Measurements from ENCODE around the gene MYEOV.

DNA sequence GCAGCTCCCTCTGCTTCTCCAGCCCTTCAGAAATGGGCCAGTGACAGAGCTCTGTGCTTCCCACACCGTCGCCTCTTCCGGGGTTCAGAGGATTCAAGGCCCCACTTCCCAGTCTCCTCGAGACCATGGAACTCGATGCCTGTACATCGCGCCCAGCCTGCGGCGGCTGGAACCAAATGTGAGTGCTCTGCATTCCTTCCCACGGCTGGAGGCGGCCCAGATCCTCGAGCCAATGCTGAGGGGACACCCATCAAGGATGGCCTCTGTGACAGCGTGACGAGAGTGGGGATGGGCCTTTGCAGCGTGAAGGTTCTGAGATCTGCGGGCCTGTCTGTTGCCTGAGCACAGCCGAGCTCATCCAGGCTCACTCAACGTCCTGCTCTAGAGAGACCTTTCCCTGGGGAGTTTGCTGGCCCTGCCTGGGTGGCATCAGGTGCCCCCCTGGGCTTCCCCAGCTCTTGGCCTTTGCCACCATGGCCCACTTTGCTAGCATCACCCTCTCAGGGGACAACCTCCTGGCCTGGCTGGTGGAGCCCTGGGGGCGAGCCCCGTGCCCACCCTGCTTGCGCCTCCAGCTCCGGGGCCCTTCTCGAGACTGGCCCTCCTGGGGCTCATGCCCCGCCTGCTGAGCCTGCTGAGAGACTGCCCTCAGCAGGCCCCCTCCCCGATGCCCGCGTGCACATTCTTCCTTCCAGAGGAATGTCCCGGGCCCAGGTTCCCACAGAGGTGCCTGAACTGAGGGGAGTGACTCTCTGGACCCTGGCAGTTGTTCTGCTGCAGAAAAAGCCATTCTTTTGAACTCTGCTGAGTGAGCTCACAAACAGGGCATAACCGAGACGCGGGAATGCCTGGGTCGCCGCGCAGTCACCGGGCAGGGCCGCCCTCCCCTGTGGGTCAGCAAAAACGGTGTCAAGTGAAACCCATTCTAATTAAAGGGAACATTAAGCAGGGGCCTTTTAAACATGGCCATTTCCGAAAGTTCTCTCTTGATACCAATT lies 7.3 kb upstream of the MYEOV start:
- TF ChIP-seq, protein P1, sequence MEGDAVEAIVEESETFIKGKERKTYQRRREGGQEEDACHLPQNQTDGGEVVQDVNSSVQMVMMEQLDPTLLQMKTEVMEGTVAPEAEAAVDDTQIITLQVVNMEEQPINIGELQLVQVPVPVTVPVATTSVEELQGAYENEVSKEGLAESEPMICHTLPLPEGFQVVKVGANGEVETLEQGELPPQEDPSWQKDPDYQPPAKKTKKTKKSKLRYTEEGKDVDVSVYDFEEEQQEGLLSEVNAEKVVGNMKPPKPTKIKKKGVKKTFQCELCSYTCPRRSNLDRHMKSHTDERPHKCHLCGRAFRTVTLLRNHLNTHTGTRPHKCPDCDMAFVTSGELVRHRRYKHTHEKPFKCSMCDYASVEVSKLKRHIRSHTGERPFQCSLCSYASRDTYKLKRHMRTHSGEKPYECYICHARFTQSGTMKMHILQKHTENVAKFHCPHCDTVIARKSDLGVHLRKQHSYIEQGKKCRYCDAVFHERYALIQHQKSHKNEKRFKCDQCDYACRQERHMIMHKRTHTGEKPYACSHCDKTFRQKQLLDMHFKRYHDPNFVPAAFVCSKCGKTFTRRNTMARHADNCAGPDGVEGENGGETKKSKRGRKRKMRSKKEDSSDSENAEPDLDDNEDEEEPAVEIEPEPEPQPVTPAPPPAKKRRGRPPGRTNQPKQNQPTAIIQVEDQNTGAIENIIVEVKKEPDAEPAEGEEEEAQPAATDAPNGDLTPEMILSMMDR (IDR thresholded peaks at IDR 0.05): no peak
- no peak for TF ChIP-seq POLR2A (IDR thresholded peaks at IDR 0.05)

All from uterus (tissue), 2 donors.